K562 (cell line): Measurements from ENCODE around the gene XPO1. TPM values are rescaled to one million over a fixed set of nuclear protein-coding genes. Genes with fewer than 3 reads are reported as not detected.

Experiments used
- BHLHE40 ChIP-seq: IDR thresholded peaks from 2 replicates; pipeline ENCODE4 v1.6.1; 2011; ENCODE audit warnings: low read length, improper control_type of control experiment
- CBX8 ChIP-seq: fragments of 200-600 bp; sonication (generic); IDR thresholded peaks from 2 replicates; pipeline ENCODE4 v1.6.1; 2012; ENCODE audit warnings: borderline replicate concordance, mixed run types, low read depth, mild to moderate bottlenecking, moderate library complexity, mixed read lengths, low read length, control low read depth, inconsistent platforms; ENCODE audit not compliant: poor library complexity, severe bottlenecking; ENCODE audit errors: extremely low read depth
- ESRRA ChIP-seq: fragments of 450-650 bp; IDR thresholded peaks from 2 replicates; pipeline ENCODE4 v1.6.1; 2014; ENCODE audit warnings: low read depth, mild to moderate bottlenecking, moderate library complexity, borderline replicate concordance
- ETV5 ChIP-seq: sonication (generic); formaldehyde crosslinking; IDR thresholded peaks from 2 replicates; pipeline ENCODE4 v1.4.0; 2020; ENCODE audit warnings: low read depth, mild to moderate bottlenecking, missing genetic modification reagents
- GATAD2A ChIP-seq: fragments of 450-650 bp; IDR thresholded peaks from 2 replicates; pipeline ENCODE4 v1.6.1; 2017
- GTF2E2 ChIP-seq: fragments of 200-800 bp; sonication (Bioruptor generic); IDR thresholded peaks from 2 replicates; pipeline ENCODE4 v1.6.1; 2016; ENCODE audit warnings: missing genetic modification characterization, missing compliant biosample characterization
- HDGF ChIP-seq: fragments of 450-650 bp; IDR thresholded peaks from 2 replicates; pipeline ENCODE4 v1.6.1; 2016
- HNRNPK ChIP-seq: fragments of 200-400 bp; formaldehyde crosslinking; IDR thresholded peaks from one replicate; pipeline ENCODE4 v1.6.1; 2018; ENCODE audit warnings: mild to moderate bottlenecking, low read depth, low read length; ENCODE audit not compliant: poor library complexity, severe bottlenecking
- HSF4 ChIP-seq: fragments of 250-450 bp; sonication (Bioruptor Pico); IDR thresholded peaks from 2 replicates; pipeline ENCODE4 v2.1.2; 2022; ENCODE audit warnings: mild to moderate bottlenecking, moderate library complexity, borderline replicate concordance
- KDM4B ChIP-seq, 2 experiments: fragments of 450-650 bp in 1 of 2; sonication (generic) in 1 of 2; IDR thresholded peaks; 2 replicates each; pipeline ENCODE4 v1.6.1; 2016 to 2017; ENCODE audit warnings: borderline replicate concordance in 2 of 2, antibody characterized with exemption in 1 of 2, low read depth in 1 of 2, mild to moderate bottlenecking in 1 of 2
- KDM5B ChIP-seq: fragments of 200-600 bp; sonication (generic); IDR thresholded peaks from 2 replicates; pipeline ENCODE4 v1.6.1; 2012; ENCODE audit warnings: low read depth, mild to moderate bottlenecking, moderate library complexity, low read length, control low read depth, inconsistent platforms; ENCODE audit not compliant: insufficient replicate concordance
- MTA1 ChIP-seq: fragments of 450-650 bp; IDR thresholded peaks from 2 replicates; pipeline ENCODE4 v1.6.1; 2017; ENCODE audit warnings: borderline replicate concordance
- MTA2 ChIP-seq: fragments of 450-650 bp; IDR thresholded peaks from 2 replicates; pipeline ENCODE4 v1.6.1; 2016; ENCODE audit warnings: low read depth
- NBN ChIP-seq: fragments of 450-650 bp; IDR thresholded peaks from 2 replicates; pipeline ENCODE4 v1.6.1; 2016; ENCODE audit warnings: low read depth, mild to moderate bottlenecking
- NELFE ChIP-seq: IDR thresholded peaks from 2 replicates; pipeline ENCODE4 v1.6.1; 2011; ENCODE audit warnings: mild to moderate bottlenecking; ENCODE audit not compliant: insufficient read depth, insufficient read length
- NEUROD1 ChIP-seq: fragments of 150-350 bp; IDR thresholded peaks from 2 replicates; pipeline ENCODE4 v1.6.1; 2014; ENCODE audit warnings: borderline replicate concordance, low read length, low read depth; ENCODE audit not compliant: partially characterized antibody
- POLR2A ChIP-seq: fragments of 450-650 bp; conservative IDR thresholded peaks from 2 replicates; pipeline ENCODE4 v1.6.1; 2016
- PTRF ChIP-seq: fragments of 450-650 bp; IDR thresholded peaks from 2 replicates; pipeline ENCODE4 v1.6.1; 2016; ENCODE audit warnings: mild to moderate bottlenecking, missing genetic modification characterization, missing compliant biosample characterization
- RBM14 ChIP-seq: fragments of 200-400 bp; formaldehyde crosslinking; IDR thresholded peaks from 2 replicates; pipeline ENCODE4 v1.6.1; 2018; ENCODE audit warnings: low read depth, mild to moderate bottlenecking, low read length, moderate library complexity, borderline replicate concordance; ENCODE audit not compliant: insufficient read depth
- RHOXF2B ChIP-seq: fragments of 250-450 bp; sonication (Bioruptor Pico); conservative IDR thresholded peaks from 2 replicates; pipeline ENCODE4 v1.5.1; 2021
- SAFB ChIP-seq: fragments of 200-400 bp; formaldehyde crosslinking; IDR thresholded peaks from 2 replicates; pipeline ENCODE4 v1.6.1; 2017; ENCODE audit warnings: low read depth, low read length, borderline replicate concordance
- SIN3A ChIP-seq, 2 experiments: fragments of 150-350 bp in 1 of 2; IDR thresholded peaks; 2 replicates each; pipeline ENCODE4 v1.6.1; 2011 to 2016; ENCODE audit warnings: borderline replicate concordance in 2 of 2, low read depth in 2 of 2, low read length in 2 of 2, mild to moderate bottlenecking in 2 of 2, moderate library complexity in 2 of 2; ENCODE audit not compliant: control insufficient read depth in 1 of 2
- SMARCA4 ChIP-seq: fragments of 450-650 bp; IDR thresholded peaks from 2 replicates; pipeline ENCODE4 v1.6.1; 2016
- TAF1 ChIP-seq: IDR thresholded peaks from 2 replicates; pipeline ENCODE4 v1.6.1; 2011; ENCODE audit warnings: mild to moderate bottlenecking, low read length, moderate library complexity; ENCODE audit not compliant: insufficient read depth, control insufficient read depth, severe bottlenecking; ENCODE audit errors: extremely low read depth
- WHSC1 ChIP-seq: IDR thresholded peaks from one replicate; pipeline ENCODE4 v1.6.1; 2012; ENCODE audit warnings: low read length, control low read depth, inconsistent platforms
- ZNF830 ChIP-seq: fragments of 250-450 bp; sonication (Bioruptor Pico); IDR thresholded peaks from 2 replicates; pipeline ENCODE4 v1.5.0; 2021; ENCODE audit warnings: mild to moderate bottlenecking
- polyA plus RNA-seq, 8 experiments: library from polyadenylated mRNA; depleted of rRNA in 4 of 8; stranded (reverse) in 5 of 8; unstranded in 3 of 8; fragments of >200 nt; fragmentation: Nextera tagmentation in 2 of 8; fragmentation: Illumina TruSeq in 1 of 8; extraction: Ambion mirVana in 2 of 8; extraction: Trizol in 1 of 8; gene quantifications; 2 replicates each; pipeline versions ENCODE4 v1.2.1 to v1.2.3, GENCODE V29; 2011 to 2014; ENCODE audit warnings: inconsistent platforms in 1 of 8, missing spikeins in 1 of 8
- total RNA-seq, 7 experiments: library from RNA; depleted of rRNA in 6 of 7; stranded (reverse); fragments of >200 nt in 6 of 7; fragmentation: Illumina TruSeq in 2 of 7; extraction: Trizol in 2 of 7; gene quantifications; 2 replicates each; pipeline versions ENCODE4 v1.2.1 to v1.2.3, GENCODE V29; 2011 to 2021; ENCODE audit warnings: low replicate concordance in 1 of 7
- TF ChIP-seq, protein P1 (sequence below): sonication (generic); formaldehyde crosslinking; IDR thresholded peaks from 2 replicates; pipeline ENCODE4 v1.8.1; 2023; ENCODE audit warnings: mild to moderate bottlenecking, missing genetic modification reagents, moderate library complexity

XPO1 gene
- total and polyA plus RNA-seq, 9 of the 15 experiments (the other 6 are each of a cell fraction or from before 2014, with no cell fraction given) = 86.2 to 307 (median 216) TPM

DNA sequence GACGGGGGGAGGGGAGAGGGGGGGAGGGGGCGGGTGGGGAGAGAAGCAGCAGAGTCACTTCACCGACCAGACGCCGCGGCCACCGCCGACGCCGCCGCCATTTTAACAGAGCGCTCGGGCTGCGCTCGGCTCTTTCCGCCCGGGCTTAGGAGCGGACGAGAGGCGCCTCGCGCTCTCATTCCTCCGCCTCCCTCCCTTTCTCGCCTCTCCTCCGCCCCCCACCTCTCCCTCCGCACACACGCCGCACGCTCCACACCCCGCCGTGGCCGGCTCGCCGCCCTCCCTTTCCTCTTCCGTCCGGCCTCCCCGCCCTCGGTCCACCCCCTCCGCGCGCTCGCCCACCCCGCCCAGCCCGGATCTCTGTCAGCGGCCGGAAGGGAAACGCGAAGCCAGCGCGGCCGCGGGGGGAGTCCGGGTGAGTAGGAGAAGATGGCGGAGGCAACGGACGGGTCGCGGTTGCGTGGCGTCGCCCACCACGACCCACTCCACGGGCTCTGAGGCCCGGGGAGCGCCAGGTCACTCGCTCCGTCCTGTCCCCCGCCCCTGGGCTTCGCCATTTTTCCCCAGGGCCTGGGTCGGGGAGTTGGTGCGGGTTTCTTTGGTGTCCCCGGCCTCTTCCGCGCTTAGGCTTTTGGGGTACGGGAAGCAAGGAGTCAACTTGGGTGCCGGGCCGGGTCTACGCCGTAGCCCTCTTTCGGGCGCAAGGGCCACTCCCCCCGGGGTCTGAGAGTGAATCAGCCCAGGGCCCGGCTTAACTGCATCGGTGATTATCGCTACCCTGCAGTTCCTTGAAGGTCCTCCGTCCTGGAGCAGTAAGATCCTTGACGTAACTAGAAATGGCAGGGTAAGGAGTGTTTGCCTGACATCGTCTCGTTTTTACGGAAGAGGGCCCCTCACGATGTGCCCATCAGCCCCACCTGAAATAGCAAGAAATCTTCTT is 66.9 kb downstream of the XPO1 start, which contains the start of gene USP34 (continued):
- TF ChIP-seq RBM14 = no peak
- TF ChIP-seq GTF2E2 (tag) = peak; percentile 82; the same call in 1 of the 2 replicates
- no peak for TF ChIP-seq HDGF
- TF ChIP-seq NBN = 0 out of 2 replicates have a peak, but pooled peaks have one; percentile 32
- peak; percentile 41; the same call in 1 of the 2 replicates for TF ChIP-seq SMARCA4
- TF ChIP-seq BHLHE40 = peak; percentile 84
- TF ChIP-seq MTA2 = no peak
- no peak for TF ChIP-seq MTA1
- TF ChIP-seq HSF4 (CRISPR knock-in tag) = no peak
- peak; percentile 90 for TF ChIP-seq HNRNPK
- TF ChIP-seq GATAD2A = 0 out of 2 replicates have a peak, but pooled peaks have one; percentile 20
- TF ChIP-seq ETV5 (CRISPR knock-in tag) = peak; percentile 85
- TF ChIP-seq KDM5B = peak; percentile 79
- TF ChIP-seq WHSC1 = no peak
- TF ChIP-seq TAF1 = peak; percentile 91
- TF ChIP-seq KDM4B (IDR thresholded peaks at IDR 0.05; ENCODE audit: borderline replicate concordance in 2 of 2, low read depth in 1 of 2) = peak in 1 of 2 experiments; percentile 80; a peak in 2 of 4 replicates
- TF ChIP-seq SIN3A (IDR thresholded peaks at IDR 0.05; ENCODE audit: borderline replicate concordance in 2 of 2, control insufficient read depth in 1 of 2, low read depth in 2 of 2, low read length in 2 of 2) = peak; percentile 50 to 51; a peak in 2 of 4 replicates
- TF ChIP-seq POLR2A = peak; percentile 93
- TF ChIP-seq PTRF = no peak
- 0 out of 2 replicates have a peak, but pooled peaks have one; percentile 54 for TF ChIP-seq ZNF830 (CRISPR knock-in tag)
- TF ChIP-seq, protein P1, sequence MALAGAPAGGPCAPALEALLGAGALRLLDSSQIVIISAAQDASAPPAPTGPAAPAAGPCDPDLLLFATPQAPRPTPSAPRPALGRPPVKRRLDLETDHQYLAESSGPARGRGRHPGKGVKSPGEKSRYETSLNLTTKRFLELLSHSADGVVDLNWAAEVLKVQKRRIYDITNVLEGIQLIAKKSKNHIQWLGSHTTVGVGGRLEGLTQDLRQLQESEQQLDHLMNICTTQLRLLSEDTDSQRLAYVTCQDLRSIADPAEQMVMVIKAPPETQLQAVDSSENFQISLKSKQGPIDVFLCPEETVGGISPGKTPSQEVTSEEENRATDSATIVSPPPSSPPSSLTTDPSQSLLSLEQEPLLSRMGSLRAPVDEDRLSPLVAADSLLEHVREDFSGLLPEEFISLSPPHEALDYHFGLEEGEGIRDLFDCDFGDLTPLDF (CRISPR knock-in tag) = peak; percentile 77; the same call in 1 of the 2 replicates
- peak; percentile 44; the same call in 1 of the 2 replicates for TF ChIP-seq ESRRA
- peak; percentile 43 for TF ChIP-seq NEUROD1
- no peak for TF ChIP-seq RHOXF2B (CRISPR knock-in tag)
- TF ChIP-seq CBX8 = no peak
- TF ChIP-seq SAFB = peak; percentile 70
- no peak for TF ChIP-seq NELFE
